Gastroesophageal sphincter (tissue), 3 donors: ENCODE results near the gene IFNA14.

ENCODE experiments used
- CTCF ChIP-seq, 4 experiments: fragments of 200-600 bp in 2 of 4; fragments of 450-650 bp in 2 of 4; sonication (generic) in 1 of 4; IDR thresholded peaks; one replicate each; pipeline ENCODE4 v1.5.1; 2017 to 2019; ENCODE audit warnings: antibody characterized with exemption in 4 of 4, mild to moderate bottlenecking in 2 of 4, moderate library complexity in 2 of 4
- EP300 ChIP-seq: sonication (generic); formaldehyde crosslinking; IDR thresholded peaks from one replicate; pipeline ENCODE4 v1.6.1; 2017; ENCODE audit warnings: antibody characterized with exemption, mild to moderate bottlenecking
- POLR2A ChIP-seq, 2 donors: fragments of 450-650 bp; IDR thresholded peaks; one replicate each; pipeline ENCODE4 v1.6.1; 2017; ENCODE audit warnings: antibody characterized with exemption in 2 of 2, mild to moderate bottlenecking in 2 of 2, moderate library complexity in 1 of 2
- POLR2AphosphoS5 ChIP-seq: sonication (generic); formaldehyde crosslinking; IDR thresholded peaks from one replicate; pipeline ENCODE4 v1.6.1; 2017; ENCODE audit warnings: antibody characterized with exemption

GRCh38 chr9:21266733-21267484 is 27.1 kb upstream of the IFNA14 start:
- no peak for TF ChIP-seq CTCF (IDR thresholded peaks at IDR 0.05)
- TF ChIP-seq POLR2A (IDR thresholded peaks at IDR 0.05) = no peak
- TF ChIP-seq EP300 = no peak
- no peak for TF ChIP-seq POLR2AphosphoS5
